Vagina (tissue), 2 donors: ENCODE measurements around the gene STXBP3.

Experiments used
- CTCF ChIP-seq, 3 experiments: fragments of 450-650 bp in 2 of 3; fragments of 200-600 bp in 1 of 3; sonication (generic) in 1 of 3; IDR thresholded peaks; one replicate each; pipeline ENCODE4 v1.5.1; 2017 to 2019; ENCODE audit warnings: antibody characterized with exemption in 3 of 3, mild to moderate bottlenecking in 2 of 3, moderate library complexity in 2 of 3
- POLR2A ChIP-seq, 2 donors: fragments of 450-650 bp; IDR thresholded peaks; one replicate each; pipeline ENCODE4 v1.6.1; 2017; ENCODE audit warnings: antibody characterized with exemption in 2 of 2, mild to moderate bottlenecking in 2 of 2, moderate library complexity in 2 of 2
- POLR2AphosphoS5 ChIP-seq, 2 donors: sonication (generic); formaldehyde crosslinking; IDR thresholded peaks; one replicate each; pipeline ENCODE4 v1.9.0; 2017; ENCODE audit warnings: antibody characterized with exemption in 2 of 2, mild to moderate bottlenecking in 2 of 2, low read depth in 1 of 2; ENCODE audit not compliant: insufficient read depth in 1 of 2

DNA sequence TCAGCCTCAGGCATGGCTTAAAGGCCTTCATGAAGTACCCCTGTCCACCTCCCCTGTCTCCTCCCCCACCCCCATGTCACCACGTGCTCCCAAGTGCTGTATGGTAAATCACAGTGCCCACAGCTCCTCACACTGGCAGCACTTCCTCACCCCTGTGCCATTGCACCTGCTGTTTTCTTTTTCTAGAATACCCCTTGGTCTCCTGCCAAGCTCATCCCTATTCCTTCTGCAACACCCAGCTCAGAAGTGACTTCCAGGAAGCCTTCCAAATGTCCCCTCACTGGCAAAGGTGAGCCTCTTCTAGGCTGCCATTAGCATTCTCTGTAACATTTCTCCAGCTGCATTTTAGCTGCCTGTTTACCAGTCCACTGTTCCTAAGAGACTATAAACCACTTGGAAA is 101.0 kb downstream of the STXBP3 start:
- no peak for TF ChIP-seq POLR2A (IDR thresholded peaks at IDR 0.05)
- no peak for TF ChIP-seq CTCF (IDR thresholded peaks at IDR 0.05)
- TF ChIP-seq POLR2AphosphoS5 (IDR thresholded peaks at IDR 0.05; ENCODE audit: insufficient read depth in 1 of 2, low read depth in 1 of 2): no peak
